Measurements from ENCODE around the gene MUC5B.

GRCh38 chr11:1242289-1242688, 19.4 kb downstream of the MUC5B start:
- no peak for TF ChIP-seq POLR2AphosphoS5 (IDR thresholded peaks at IDR 0.05; ENCODE audit: insufficient read depth in 1 of 2, low read depth in 1 of 2)
- TF ChIP-seq CTCF (IDR thresholded peaks at IDR 0.05), result no peak
- TF ChIP-seq POLR2A (IDR thresholded peaks at IDR 0.05), result no peak

All from vagina (tissue), 2 donors.